H9 (cell line): ENCODE data around the gene SPTLC3. TPM values are rescaled to one million over a fixed set of nuclear protein-coding genes. Genes with fewer than 3 reads are reported as not detected.

Experiments
- DNase-seq: peaks from one replicate; pipeline ENCODE4 v3.0.0-alpha.2; 2017
- H2AFZ ChIP-seq: one replicate; pipeline ENCODE4 v1.6.1; 2013; ENCODE audit warnings: mild to moderate bottlenecking, low read length, control low read depth, moderate library complexity
- H2AK5ac ChIP-seq: 2 replicates; pipeline ENCODE4 v1.6.1; 2013; ENCODE audit warnings: low read length, control low read depth, mixed read lengths; ENCODE audit not compliant: insufficient read length
- H2BK120ac ChIP-seq: one replicate; pipeline ENCODE4 v1.6.1; 2013; ENCODE audit warnings: low read depth, mild to moderate bottlenecking, low read length, control low read depth, inconsistent platforms; ENCODE audit not compliant: poor library complexity, severe bottlenecking
- H2BK12ac ChIP-seq: 2 replicates; pipeline ENCODE4 v1.6.1; 2013; ENCODE audit warnings: low read length, control low read depth, mixed read lengths, low read depth; ENCODE audit not compliant: insufficient read length
- H2BK15ac ChIP-seq: 2 replicates; pipeline ENCODE4 v1.6.1; 2013; ENCODE audit warnings: low read depth, low read length, control low read depth
- H2BK20ac ChIP-seq: one replicate; pipeline ENCODE4 v1.6.1; 2013; ENCODE audit warnings: low read depth, mild to moderate bottlenecking, low read length, control low read depth, inconsistent platforms; ENCODE audit not compliant: poor library complexity, severe bottlenecking
- H2BK5ac ChIP-seq: 2 replicates; pipeline ENCODE4 v1.6.1; 2013; ENCODE audit warnings: low read length, control low read depth, mixed read lengths; ENCODE audit not compliant: insufficient read length
- H3K14ac ChIP-seq: 2 replicates; pipeline ENCODE4 v1.6.1; 2013; ENCODE audit warnings: low read length, control low read depth; ENCODE audit not compliant: insufficient read depth
- H3K18ac ChIP-seq: 2 replicates; pipeline ENCODE4 v1.6.1; 2013; ENCODE audit warnings: low read depth, mild to moderate bottlenecking, mixed read lengths, low read length, control low read depth; ENCODE audit not compliant: insufficient read length
- H3K23ac ChIP-seq: 2 replicates; pipeline ENCODE4 v1.6.1; 2013; ENCODE audit warnings: low read length, control low read depth, mixed read lengths, low read depth; ENCODE audit not compliant: insufficient read length
- H3K23me2 ChIP-seq: 2 replicates; pipeline ENCODE4 v1.6.1; 2013; ENCODE audit warnings: low read depth, mild to moderate bottlenecking, mixed read lengths, low read length, control low read depth; ENCODE audit not compliant: insufficient read length, poor library complexity, severe bottlenecking
- H3K27ac ChIP-seq: 2 replicates; pipeline ENCODE4 v1.5.1; 2013; ENCODE audit warnings: low read length, control low read depth, mixed read lengths, low read depth; ENCODE audit not compliant: insufficient read length
- H3K27me3 ChIP-seq: 2 replicates; pipeline ENCODE4 v1.6.1; 2013; ENCODE audit warnings: low read length, control low read depth, inconsistent platforms; ENCODE audit not compliant: insufficient read depth
- H3K4ac ChIP-seq: 2 replicates; pipeline ENCODE4 v1.6.1; 2013; ENCODE audit warnings: low read depth, mild to moderate bottlenecking, control low read depth, inconsistent platforms, low read length, moderate library complexity
- H3K4me1 ChIP-seq: 2 replicates; pipeline ENCODE4 v1.6.1; 2013; ENCODE audit warnings: low read length, control low read depth, inconsistent platforms; ENCODE audit not compliant: insufficient read depth
- H3K4me2 ChIP-seq: 2 replicates; pipeline ENCODE4 v1.6.1; 2013; ENCODE audit warnings: low read length, control low read depth, mixed read lengths; ENCODE audit not compliant: insufficient read length, insufficient read depth
- H3K56ac ChIP-seq: 2 replicates; pipeline ENCODE4 v1.6.1; 2013; ENCODE audit warnings: low read depth, mild to moderate bottlenecking, mixed read lengths, low read length, control low read depth; ENCODE audit not compliant: insufficient read length
- H3K79me1 ChIP-seq: 2 replicates; pipeline ENCODE4 v1.6.1; 2013; ENCODE audit warnings: low read depth, mild to moderate bottlenecking, moderate library complexity, low read length, control low read depth, inconsistent platforms; ENCODE audit not compliant: insufficient read depth, poor library complexity, severe bottlenecking
- H3K79me2 ChIP-seq: 2 replicates; pipeline ENCODE4 v1.6.1; 2013; ENCODE audit warnings: low read length, control low read depth, inconsistent platforms; ENCODE audit not compliant: insufficient read depth
- H3K9ac ChIP-seq: 2 replicates; pipeline ENCODE4 v1.6.1; 2013; ENCODE audit warnings: low read length, control low read depth, mixed read lengths; ENCODE audit not compliant: insufficient read length; ENCODE audit errors: extremely low read depth
- H3K9me3 ChIP-seq: one replicate; pipeline ENCODE4 v1.6.1; 2013; ENCODE audit warnings: low read depth, low read length, inconsistent platforms; ENCODE audit not compliant: control insufficient read depth
- H3T11ph ChIP-seq: one replicate; pipeline ENCODE4 v1.6.1; 2013; ENCODE audit warnings: mild to moderate bottlenecking, low read length, control low read depth, inconsistent platforms
- H4K20me1 ChIP-seq: one replicate; pipeline ENCODE4 v1.6.1; 2013; ENCODE audit not compliant: control insufficient read depth, insufficient read length, insufficient read depth
- H4K5ac ChIP-seq: 2 replicates; pipeline ENCODE4 v1.6.1; 2013; ENCODE audit warnings: low read depth, mild to moderate bottlenecking, mixed read lengths, low read length, control low read depth; ENCODE audit not compliant: insufficient read length
- H4K8ac ChIP-seq: replicated peaks from 2 replicates; pipeline ENCODE4 v1.6.1; 2013; ENCODE audit warnings: low read length, control low read depth, mixed read lengths, low read depth; ENCODE audit not compliant: insufficient read length
- H4K91ac ChIP-seq: 2 replicates; pipeline ENCODE4 v1.6.1; 2013; ENCODE audit warnings: low read depth, mild to moderate bottlenecking, moderate library complexity, mixed read lengths, low read length, control low read depth; ENCODE audit not compliant: insufficient read length
- H3K27ac Mint-ChIP-seq, 3 experiments: 2 replicates in 2 of 3; 3 replicates in 1 of 3; pipeline ENCODE4 v1.8.0; 2020 to 2021; ENCODE audit warnings: mixed read lengths in 3 of 3, mild to moderate bottlenecking in 1 of 3, moderate library complexity in 1 of 3
- H3K27me3 Mint-ChIP-seq: 2 replicates; pipeline ENCODE4 v1.8.0; 2021; ENCODE audit warnings: low read depth, mild to moderate bottlenecking, moderate library complexity, mixed read lengths
- H3K36me3 Mint-ChIP-seq, 3 experiments: 2 replicates in 2 of 3; 3 replicates in 1 of 3; pipeline ENCODE4 v1.8.0; 2020 to 2021; ENCODE audit warnings: low read depth in 3 of 3, mixed read lengths in 3 of 3; ENCODE audit not compliant: insufficient read depth in 1 of 3
- H3K4me1 Mint-ChIP-seq, 2 experiments: 2 replicates each; pipeline ENCODE4 v1.8.0; 2020; ENCODE audit warnings: mixed read lengths in 2 of 2
- H3K4me3 Mint-ChIP-seq, 2 experiments: 2 replicates in 1 of 2; 3 replicates in 1 of 2; pipeline ENCODE4 v1.8.0; 2020 to 2021; ENCODE audit warnings: mild to moderate bottlenecking in 2 of 2, mixed read lengths in 2 of 2, moderate library complexity in 1 of 2
- H3K9me3 Mint-ChIP-seq, 2 experiments: 2 replicates in 1 of 2; 3 replicates in 1 of 2; pipeline ENCODE4 v1.8.0; 2020; ENCODE audit warnings: mild to moderate bottlenecking in 2 of 2, mixed read lengths in 2 of 2, moderate library complexity in 1 of 2
- CTCF ChIP-seq: fragments of 200-600 bp; sonication (generic); conservative IDR thresholded peaks from 3 replicates; pipeline ENCODE4 v1.8.0; 2021; ENCODE audit warnings: antibody characterized with exemption, mild to moderate bottlenecking
- WGBS: extraction: QIAGEN DNeasy Blood & Tissue Kit; methylation state at CpG from one replicate; pipeline ENCODE4 v1.1.7; 2013; ENCODE audit warnings: missing lambda C conversion rate, low lambda C conversion rate, mixed read lengths; ENCODE audit not compliant: insufficient read length; ENCODE audit errors: extremely low coverage; 5-methylcytosine and 5-hydroxymethylcytosine counted together
- total RNA-seq: library from RNA; stranded (reverse); gene quantifications from 2 replicates; pipeline ENCODE4 v1.2.1, GENCODE V29; 2021

SPTLC3 gene
- total RNA-seq, 1 experiment from 2014 or later = 0.68 TPM

- Histone ChIP-seq H2AFZ (no peak overlapping the region), H3K79me1 (no peaks in the 10 kb centered on the region), H3K18ac (no peak overlapping the region), H3K4me2 (no peak overlapping the region), H2BK12ac (no peak overlapping the region), H4K8ac (no peak overlapping the region), H3K4ac (no peak overlapping the region), H3K23me2 (no peaks in the 10 kb centered on the region), H3T11ph (no peak overlapping the region), H3K23ac (no peak overlapping the region), H3K27me3 (no peaks in the 10 kb centered on the region), H3K9ac (no peak overlapping the region), H3K56ac (no peak overlapping the region), H2AK5ac (no peak overlapping the region), H4K5ac (no peak overlapping the region), H4K91ac (no peak overlapping the region), H2BK15ac (no peak overlapping the region), H4K20me1 (no peaks in the 10 kb centered on the region), H3K4me1 (no peaks in the 10 kb centered on the region; the same call in 1 of the 2 replicates), H3K27ac (no peak overlapping the region), H2BK5ac (no peak overlapping the region), H2BK120ac (no peak overlapping the region), H3K14ac (no peak overlapping the region), H2BK20ac (no peak overlapping the region), H3K79me2 (no peaks in the 10 kb centered on the region), H3K9me3 (no peaks in the 10 kb centered on the region)
- WGBS = no CpG with 5 or more reads among the region's 5 CpGs
- no peaks in the 10 kb centered on the region for H3K36me3 Mint-ChIP-seq
- H3K4me1 Mint-ChIP-seq = no peaks in the 10 kb centered on the region
- H3K27ac Mint-ChIP-seq = no peak overlapping the region
- no peak for DNase-seq
- no peak for TF ChIP-seq CTCF
- no peaks in the 10 kb centered on the region for H3K9me3 Mint-ChIP-seq
- no peak overlapping the region for H3K4me3 Mint-ChIP-seq
- H3K27me3 Mint-ChIP-seq = no peaks in the 10 kb centered on the region
Measured at GRCh38 chr20:13002251-13002650, 6.5 kb upstream of the SPTLC3 start.
